ENCODE results near the gene COL5A1. TPM values are rescaled to one million over a fixed set of nuclear protein-coding genes. Genes with fewer than 3 reads are reported as not detected.

Gene COL5A1
- total and polyA plus RNA-seq, 2 experiments from 2014 or later: 211 to 812 TPM

GRCh38 chr9:134743853-134744252, 102.2 kb downstream of the COL5A1 start:
- Histone ChIP-seq H3K4me1 (ENCODE audit: insufficient read depth) (no peaks in the 10 kb centered on the region), H3K9me2 (ENCODE audit: insufficient read depth) (no peaks in the 10 kb centered on the region), H3F3A (ENCODE audit: insufficient read depth) (peaks cover 75% of the 10 kb centered on the region), H3K4me2 (ENCODE audit: unreplicated experiment) (no peak overlapping the region), H3K4me3 (no peak overlapping the region), H4K20me1 (ENCODE audit: insufficient read depth) (no peaks in the 10 kb centered on the region; the same call in 1 of the 2 replicates), H3K9ac (no peak overlapping the region), H2AFZ (no peak overlapping the region), H3K36me3 (ENCODE audit: low read depth) (peaks cover 53% of the 10 kb centered on the region), H3K27me3 (replicated peaks; ENCODE audit: insufficient read depth) (no peaks in the 10 kb centered on the region), H3K27ac (no peak overlapping the region), H3K9me3 (ENCODE audit: low read depth) (no peaks in the 10 kb centered on the region), H3K79me2 (ENCODE audit: insufficient read depth) (peaks cover 36% of the 10 kb centered on the region)
- TF ChIP-seq EZH2 (IDR thresholded peaks at IDR 0.05; ENCODE audit: insufficient read depth, poor library complexity, severe bottlenecking) (no peak), EZH2phosphoT487 (IDR thresholded peaks at IDR 0.05; ENCODE audit: insufficient read depth, low read depth) (no peak)
- 56 to 61% methylated on average over 5 of the region's 5 CpGs for WGBS, 2 experiments (ENCODE audit: low coverage in 1 of 2, low lambda C conversion rate in 2 of 2, missing lambda C conversion rate in 2 of 2)
- in situ Hi-C loops (cut with MboI): loop anchor here (10.0 kb wide), 1 partner anchor 299 kb away; no protein-coding TSS in a partner anchor
- no peak for DNase-seq

- Histone ChIP-seq H3K4me3 (no peak overlapping the region), H3K9me2 (ENCODE audit: insufficient read depth) (no peaks in the 10 kb centered on the region), H3K9ac (no peak overlapping the region), H2AFZ (no peak overlapping the region), H3F3A (ENCODE audit: insufficient read depth) (peaks cover 83% of the 10 kb centered on the region), H3K79me2 (ENCODE audit: insufficient read depth) (peaks cover 34% of the 10 kb centered on the region), H3K9me3 (ENCODE audit: low read depth) (no peaks in the 10 kb centered on the region), H3K4me2 (ENCODE audit: unreplicated experiment) (no peak overlapping the region), H3K36me3 (ENCODE audit: low read depth) (peaks cover 56% of the 10 kb centered on the region), H3K4me1 (ENCODE audit: insufficient read depth) (no peaks in the 10 kb centered on the region), H3K27ac (no peak overlapping the region), H4K20me1 (ENCODE audit: insufficient read depth) (no peaks in the 10 kb centered on the region; the same call in 1 of the 2 replicates), H3K27me3 (replicated peaks; ENCODE audit: insufficient read depth) (no peaks in the 10 kb centered on the region)
- TF ChIP-seq EZH2 (IDR thresholded peaks at IDR 0.05; ENCODE audit: insufficient read depth, poor library complexity, severe bottlenecking) (no peak), EZH2phosphoT487 (IDR thresholded peaks at IDR 0.05; ENCODE audit: insufficient read depth, low read depth) (no peak)
- no peak for DNase-seq
- in situ Hi-C loops (cut with MboI): loop anchor here (10.0 kb wide), 1 partner anchor 300 kb away; no protein-coding TSS in a partner anchor
- 91 to 93% methylated on average over 16 of the region's 16 CpGs for WGBS, 2 experiments (ENCODE audit: low coverage in 1 of 2, low lambda C conversion rate in 2 of 2, missing lambda C conversion rate in 2 of 2)
Observed at GRCh38 chr9:134744385-134745295, 103.0 kb downstream of the COL5A1 start.

GRCh38 chr9:134747951-134748489, 106.4 kb downstream of the COL5A1 start:
- Histone ChIP-seq H4K20me1 (ENCODE audit: insufficient read depth) (no peaks in the 10 kb centered on the region; the same call in 1 of the 2 replicates), H3K4me2 (ENCODE audit: unreplicated experiment) (no peak overlapping the region), H3K79me2 (ENCODE audit: insufficient read depth) (peaks cover 49% of the 10 kb centered on the region), H2AFZ (no peak overlapping the region), H3K27ac (no peak overlapping the region), H3K4me3 (no peak overlapping the region), H3K4me1 (ENCODE audit: insufficient read depth) (no peaks in the 10 kb centered on the region), H3K9me2 (ENCODE audit: insufficient read depth) (no peaks in the 10 kb centered on the region), H3F3A (ENCODE audit: insufficient read depth) (peaks cover 97% of the 10 kb centered on the region), H3K9ac (no peak overlapping the region), H3K36me3 (ENCODE audit: low read depth) (peaks cover 66% of the 10 kb centered on the region), H3K9me3 (ENCODE audit: low read depth) (no peaks in the 10 kb centered on the region), H3K27me3 (replicated peaks; ENCODE audit: insufficient read depth) (no peaks in the 10 kb centered on the region)
- in situ Hi-C loops (cut with MboI): loop anchor here (10.0 kb wide), 1 partner anchor 303 kb away; no protein-coding TSS in a partner anchor
- TF ChIP-seq EZH2 (IDR thresholded peaks at IDR 0.05; ENCODE audit: insufficient read depth, poor library complexity, severe bottlenecking): no peak
- no peak for TF ChIP-seq EZH2phosphoT487 (IDR thresholded peaks at IDR 0.05; ENCODE audit: insufficient read depth, low read depth)
- no peak for DNase-seq
- 100% methylated on average over 1 of the region's 1 CpG for WGBS, 2 experiments (ENCODE audit: low coverage in 1 of 2, low lambda C conversion rate in 2 of 2, missing lambda C conversion rate in 2 of 2)

DNA sequence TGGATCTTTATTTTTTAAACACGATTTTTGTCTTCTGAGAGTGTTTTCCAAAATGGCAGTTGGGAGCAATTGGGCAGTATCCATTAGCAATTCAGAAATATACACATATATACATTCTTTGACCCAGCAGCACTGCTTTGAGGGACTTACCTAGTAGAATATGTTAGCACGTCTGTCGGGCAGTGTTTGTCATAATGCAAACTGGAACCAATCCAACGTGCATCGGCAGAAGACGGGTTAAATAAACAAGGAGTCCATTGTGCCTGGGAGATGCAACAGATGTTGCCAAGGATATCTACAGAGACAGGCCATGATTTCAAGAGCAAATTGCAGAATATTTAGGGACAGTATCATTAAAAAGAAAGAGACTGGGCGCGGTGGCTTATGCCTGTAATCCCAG, 107.0 kb downstream of the COL5A1 start:
- no peak for DNase-seq
- H3K36me3 ChIP-seq (ENCODE audit: low read depth): peaks cover 70% of the 10 kb centered on the region
- no peak overlapping the region for H3K27ac ChIP-seq
- H3K9me3 ChIP-seq (ENCODE audit: low read depth): no peaks in the 10 kb centered on the region
- in situ Hi-C loops (cut with MboI): loop anchor here (10.0 kb wide), 1 partner anchor 304 kb away; no protein-coding TSS in a partner anchor
- TF ChIP-seq EZH2 (IDR thresholded peaks at IDR 0.05; ENCODE audit: insufficient read depth, poor library complexity, severe bottlenecking) (no peak), EZH2phosphoT487 (IDR thresholded peaks at IDR 0.05; ENCODE audit: insufficient read depth, low read depth) (no peak)
- H3K79me2 ChIP-seq (ENCODE audit: insufficient read depth): peaks cover 53% of the 10 kb centered on the region
- H3K4me2 ChIP-seq (ENCODE audit: unreplicated experiment): no peak overlapping the region
- no peak overlapping the region for H3K4me3 ChIP-seq
- no peaks in the 10 kb centered on the region; the same call in 1 of the 2 replicates for H4K20me1 ChIP-seq (ENCODE audit: insufficient read depth)
- no peaks in the 10 kb centered on the region for H3K4me1 ChIP-seq (ENCODE audit: insufficient read depth)
- no peak overlapping the region for H3K9ac ChIP-seq
- H2AFZ ChIP-seq: no peak overlapping the region
- no peaks in the 10 kb centered on the region for H3K27me3 ChIP-seq (replicated peaks; ENCODE audit: insufficient read depth)
- peaks cover 92% of the 10 kb centered on the region for H3F3A ChIP-seq (ENCODE audit: insufficient read depth)
- 89 to 93% methylated on average over 8 of the region's 8 CpGs for WGBS, 2 experiments (ENCODE audit: low coverage in 1 of 2, low lambda C conversion rate in 2 of 2, missing lambda C conversion rate in 2 of 2)
- H3K9me2 ChIP-seq (ENCODE audit: insufficient read depth): no peaks in the 10 kb centered on the region
